Stimulated activated CD4-positive, alpha-beta T cell treated with anti-CD3 and anti-CD28 coated beads, Interleukin-12 subunit alpha, Interleukin-12 subunit beta, amount 100 ng/mL, for 4 hours (primary cell): ENCODE measurements around the gene PHAF1.

Source experiments
- DNase-seq: peaks from one replicate; pipeline ENCODE4 v3.0.0-alpha.2; 2020

PHAF1 gene

GRCh38 chr16:67165121-67166078 is 55.7 kb downstream of the PHAF1 start:
- no peak for DNase-seq

- DNase-seq: no peak
Measured at GRCh38 chr16:67166110-67166547, 56.4 kb downstream of the PHAF1 start.

GRCh38 chr16:67166598-67167168 is 56.9 kb downstream of the PHAF1 start:
- no peak for DNase-seq

- no peak for DNase-seq
Measured at GRCh38 chr16:67167588-67167987, 57.8 kb downstream of the PHAF1 start.

GRCh38 chr16:67169011-67169451 is 59.3 kb downstream of the PHAF1 start:
- no peak for DNase-seq

- no peak for DNase-seq
Measured at GRCh38 chr16:67169642-67170167, 60.0 kb downstream of the PHAF1 start.

GRCh38 chr16:67170168-67170948 is 60.6 kb downstream of the PHAF1 start, which contains the start of gene NOL3:
TSS of gene NOL3 (plus strand) at chr16:67170538.
- no peak for DNase-seq

- DNase-seq: no peak
Measured at GRCh38 chr16:67170949-67171649, 61.4 kb downstream of the PHAF1 start.

GRCh38 chr16:67173323-67173722 is 63.6 kb downstream of the PHAF1 start:
- DNase-seq: no peak

GRCh38 chr16:67173808-67174705 is 64.3 kb downstream of the PHAF1 start:
- DNase-seq: no peak

GRCh38 chr16:67174706-67175231 is 65.0 kb downstream of the PHAF1 start:
- no peak for DNase-seq

- DNase-seq: no peak
Measured at GRCh38 chr16:67176662-67177061, 66.9 kb downstream of the PHAF1 start.

- no peak for DNase-seq
Measured at GRCh38 chr16:67177743-67178699, 68.3 kb downstream of the PHAF1 start.

- DNase-seq: no peak
Measured at GRCh38 chr16:67179421-67180080, 69.8 kb downstream of the PHAF1 start.

GRCh38 chr16:67180166-67180565 is 70.4 kb downstream of the PHAF1 start:
- DNase-seq: no peak

GRCh38 chr16:67181346-67181745 is 71.6 kb downstream of the PHAF1 start:
- DNase-seq: no peak

GRCh38 chr16:67182288-67182687 is 72.5 kb downstream of the PHAF1 start:
- no peak for DNase-seq

GRCh38 chr16:67183284-67183626 is 73.5 kb downstream of the PHAF1 start:
- DNase-seq: no peak
